22Rv1 (cell line): ENCODE data around the gene DIO1.
A peak's percentile ranks its signal among the peaks of the same experiment; 100 is the strongest.

Experiments used
- H3K27ac ChIP-seq: fragments of 450-650 bp; 2 replicates; pipeline ENCODE4 v1.5.1; 2017
- CTCF ChIP-seq: fragments of 450-650 bp; IDR thresholded peaks from 2 replicates; pipeline ENCODE4 v1.5.1; 2017; ENCODE audit warnings: mild to moderate bottlenecking
- ZFX ChIP-seq: fragments of 450-650 bp; IDR thresholded peaks from 2 replicates; pipeline ENCODE4 v1.6.1; 2017; ENCODE audit warnings: antibody characterized with exemption, borderline replicate concordance

Gene DIO1

GRCh38 chr1:53943490-53944043 is 49.6 kb downstream of the DIO1 start:
- TF ChIP-seq CTCF (no peak), ZFX (no peak)

GRCh38 chr1:53944469-53945182 is 50.6 kb downstream of the DIO1 start:
- H3K27ac ChIP-seq: peak overlapping the region; percentile 78
- TF ChIP-seq ZFX: no peak
- no peak for TF ChIP-seq CTCF

More at GRCh38 chr1:53943490-53944043, 49.6 kb downstream of the DIO1 start:
- H3K27ac ChIP-seq: no peak overlapping the region

- TF ChIP-seq CTCF (no peak), ZFX (no peak)
- H3K27ac ChIP-seq: peak overlapping the region; percentile 78
Measured at GRCh38 chr1:53945183-53945432, 51.1 kb downstream of the DIO1 start.

- no peak for TF ChIP-seq ZFX
- no peak for TF ChIP-seq CTCF
- peak within 1 kb of the TSS; percentile 78 for H3K27ac ChIP-seq
Measured at GRCh38 chr1:53945433-53946251, 51.7 kb downstream of the DIO1 start, which contains the start of gene IFT25. IFT25 (minus strand) TSS chr1:53945699; CDS start chr1:53940082, 5,617 bp downstream.

GRCh38 chr1:53946252-53947171 is 52.5 kb downstream of the DIO1 start, which contains the start of gene LRRC42:
LRRC42 (plus strand) TSS chr1:53946350; CDS start chr1:53952000, 5,650 bp downstream.
- H3K27ac ChIP-seq: peak within 1 kb of the TSS; percentile 78
- TF ChIP-seq CTCF: peak; percentile 64
- no peak for TF ChIP-seq ZFX

- peak overlapping the region; percentile 78 for H3K27ac ChIP-seq
- TF ChIP-seq CTCF (no peak), ZFX (no peak)
Measured at GRCh38 chr1:53947172-53947907, 53.4 kb downstream of the DIO1 start.
